Head of caudate nucleus (tissue), 42 donors: ENCODE results near the gene PLCB2.

Experiments
- DNase-seq, 42 donors: peaks; one replicate each; pipeline versions ENCODE4 v3.0.0 to v3.0.0-alpha.2; 2020 to 2021; ENCODE audit warnings: mixed read lengths in 7 of 42
- intact Hi-C: fragments of 100-400 bp; cut with DNase I; formaldehyde crosslinking; loops from one replicate; pipeline ENCODE4 v1.15.0; 2022

Gene PLCB2

GRCh38 chr15:40310993-40311392, 3.3 kb upstream of the PLCB2 start:
- no peak for DNase-seq
- intact Hi-C loops = no loop called here

GRCh38 chr15:40310001-40310959, 2.5 kb upstream of the PLCB2 start:
- intact Hi-C loops = no loop called here
- DNase-seq = peak; percentile 33 to 82 (median 66)

GRCh38 chr15:40309344-40309862, 1.7 kb upstream of the PLCB2 start:
- no peak for DNase-seq
- intact Hi-C loops = no loop called here

GRCh38 chr15:40306908-40307307, 827 bp downstream of the PLCB2 start:
- intact Hi-C loops = no loop called here
- DNase-seq = no peak

- intact Hi-C loops = no loop called here
- peak in 21 of 42 donors; percentile 29 to 64 (median 44) for DNase-seq
These were observed 1.4 kb downstream of the PLCB2 start for GRCh38 chr15:40306371-40306770.

GRCh38 chr15:40305281-40305680, 2.5 kb downstream of the PLCB2 start:
- DNase-seq = peak in 1 of 42 donors; percentile 6
- intact Hi-C loops = no loop called here

GRCh38 chr15:40303576-40303975, 4.2 kb downstream of the PLCB2 start:
- no peak for DNase-seq
- intact Hi-C loops = no loop called here

- no peak for DNase-seq
- intact Hi-C loops = no loop called here
These were observed 4.8 kb downstream of the PLCB2 start for GRCh38 chr15:40302981-40303380.

GRCh38 chr15:40302288-40302886, 5.3 kb downstream of the PLCB2 start:
- intact Hi-C loops = no loop called here

GRCh38 chr15:40301467-40302179, 6.1 kb downstream of the PLCB2 start:
- DNase-seq = peak in 20 of 42 donors; percentile 19 to 80 (median 55)
- intact Hi-C loops = no loop called here

More at GRCh38 chr15:40302288-40302886, 5.3 kb downstream of the PLCB2 start:
- DNase-seq = no peak

GRCh38 chr15:40300771-40301170, 7.0 kb downstream of the PLCB2 start:
- intact Hi-C loops = no loop called here

GRCh38 chr15:40300367-40300766, 7.4 kb downstream of the PLCB2 start:
- intact Hi-C loops = no loop called here
- no peak for DNase-seq

More at GRCh38 chr15:40300771-40301170, 7.0 kb downstream of the PLCB2 start:
- DNase-seq = no peak

GRCh38 chr15:40298216-40298935, 9.4 kb downstream of the PLCB2 start:
- intact Hi-C loops = no loop called here
- DNase-seq = no peak

- no peak for DNase-seq
- intact Hi-C loops = no loop called here
These were observed 10.4 kb downstream of the PLCB2 start for GRCh38 chr15:40297356-40297755.

GRCh38 chr15:40296561-40297230, 11.0 kb downstream of the PLCB2 start:
- DNase-seq = no peak

GRCh38 chr15:40295877-40296560, 11.7 kb downstream of the PLCB2 start:
- intact Hi-C loops = no loop called here
- no peak for DNase-seq

More at GRCh38 chr15:40296561-40297230, 11.0 kb downstream of the PLCB2 start:
- intact Hi-C loops = no loop called here

- intact Hi-C loops = no loop called here
- DNase-seq = no peak
These were observed 12.4 kb downstream of the PLCB2 start for GRCh38 chr15:40295297-40295696.
